HG03342 (cell line): ENCODE results near the gene CACNG1.
"Not testable (repeated sequence)": the region's sequence is repeated elsewhere in the genome, so short reads cannot be mapped to it uniquely, and the experiment has no call there.

Source experiments
- ATAC-seq: cut with Tn5 transposase; IDR thresholded peaks from one replicate; pipeline ENCODE4 v1.9.1; 2021; ENCODE audit warnings: mild to moderate bottlenecking, moderate library complexity; ENCODE audit not compliant: unreplicated experiment

Gene CACNG1

DNA sequence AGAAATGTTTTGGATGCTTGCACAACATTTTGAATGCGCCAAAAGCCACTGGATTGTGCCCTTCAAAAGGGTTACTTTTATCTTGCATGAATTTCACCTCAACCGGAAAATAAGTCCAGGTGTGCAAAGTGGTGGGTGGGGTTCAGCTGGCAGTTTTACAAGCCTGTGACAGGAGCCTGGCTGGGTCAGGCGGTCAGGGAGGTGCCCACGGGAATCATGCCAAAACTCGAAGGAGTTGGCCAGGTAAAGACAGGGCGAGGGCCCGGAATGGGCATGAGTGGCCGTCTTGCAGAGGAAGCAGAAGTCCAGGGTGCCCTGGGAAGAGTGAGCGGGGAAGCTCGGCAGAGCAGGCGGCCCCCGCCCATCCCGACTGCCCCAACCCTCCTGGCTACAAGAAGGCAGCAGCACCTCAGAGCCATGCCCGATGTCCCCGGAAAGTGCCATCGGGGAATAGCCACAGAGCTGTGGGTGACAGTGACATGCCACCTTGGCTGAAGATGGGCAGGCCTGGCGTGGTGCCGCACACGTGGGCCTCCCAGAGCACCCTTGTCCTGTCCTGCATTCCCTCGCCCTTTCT lies 19.1 kb upstream of the CACNG1 start:
- no peak for ATAC-seq

DNA sequence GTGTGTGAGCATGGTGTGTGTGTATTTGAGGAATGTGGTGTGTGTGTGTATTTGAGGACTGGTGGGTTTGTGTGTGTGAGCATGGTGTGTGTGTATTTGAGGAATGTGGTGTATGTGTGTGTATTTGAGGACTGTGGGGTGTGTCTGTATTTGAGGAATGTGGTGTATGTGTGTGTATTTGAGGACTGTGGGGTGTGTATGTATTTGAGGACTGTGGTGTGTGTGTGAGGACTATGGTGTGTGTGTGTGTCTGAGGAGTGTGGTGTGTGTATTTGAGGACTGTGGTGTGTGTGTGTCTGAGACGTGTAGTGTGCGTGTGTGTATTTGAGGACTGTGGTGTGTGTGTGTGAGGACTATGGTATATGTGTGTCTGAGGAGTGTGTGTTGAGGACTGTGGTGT lies 18.0 kb upstream of the CACNG1 start:
- no peak for ATAC-seq

DNA sequence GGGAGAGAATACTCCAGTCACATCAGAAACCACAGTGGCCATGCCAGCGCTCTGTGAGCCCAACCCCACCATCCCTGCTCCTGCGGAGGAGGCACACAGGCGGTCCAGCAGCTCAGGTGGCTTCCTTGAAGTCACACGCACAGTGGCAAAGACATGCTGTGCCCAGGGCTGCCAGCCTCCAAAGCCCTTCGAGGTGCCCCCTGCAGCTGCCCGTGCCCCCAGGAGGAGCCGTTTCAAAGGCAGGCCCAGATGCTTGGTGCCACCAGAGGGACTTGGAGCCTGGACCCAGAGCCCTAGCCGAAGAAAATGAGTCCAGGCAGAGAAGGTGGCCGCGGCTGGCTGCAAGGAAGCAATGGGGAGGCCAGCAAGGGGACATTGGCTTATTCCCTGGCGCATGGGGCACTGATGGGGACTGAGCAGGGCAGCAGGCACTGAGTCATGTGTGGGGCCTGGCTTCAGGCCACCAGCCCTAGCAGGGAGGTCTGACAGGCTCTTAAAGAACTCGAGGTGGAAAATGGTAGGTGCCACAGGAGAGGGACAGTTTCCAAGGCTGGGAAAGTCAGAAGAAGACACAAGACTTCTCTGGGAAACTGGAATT lies 17.2 kb upstream of the CACNG1 start:
- ATAC-seq, result no peak

DNA sequence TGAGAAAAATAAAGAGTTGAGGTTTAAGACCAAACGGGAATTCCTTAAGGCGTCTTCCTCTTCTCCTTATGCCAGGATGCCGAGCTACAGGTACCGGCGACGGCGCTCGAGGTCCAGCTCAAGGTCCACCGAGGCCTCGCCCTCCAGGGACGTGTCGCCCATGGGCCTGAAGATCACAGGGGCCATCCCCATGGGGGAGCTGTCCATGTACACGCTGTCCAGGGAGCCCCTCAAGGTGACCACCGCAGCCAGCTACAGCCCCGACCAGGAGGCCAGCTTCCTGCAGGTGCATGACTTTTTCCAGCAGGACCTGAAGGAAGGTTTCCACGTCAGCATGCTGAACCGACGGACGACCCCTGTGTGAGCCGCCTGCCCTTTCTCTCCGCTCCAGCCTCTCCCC lies 13.7 kb upstream of the CACNG1 start:
- no peak for ATAC-seq

DNA sequence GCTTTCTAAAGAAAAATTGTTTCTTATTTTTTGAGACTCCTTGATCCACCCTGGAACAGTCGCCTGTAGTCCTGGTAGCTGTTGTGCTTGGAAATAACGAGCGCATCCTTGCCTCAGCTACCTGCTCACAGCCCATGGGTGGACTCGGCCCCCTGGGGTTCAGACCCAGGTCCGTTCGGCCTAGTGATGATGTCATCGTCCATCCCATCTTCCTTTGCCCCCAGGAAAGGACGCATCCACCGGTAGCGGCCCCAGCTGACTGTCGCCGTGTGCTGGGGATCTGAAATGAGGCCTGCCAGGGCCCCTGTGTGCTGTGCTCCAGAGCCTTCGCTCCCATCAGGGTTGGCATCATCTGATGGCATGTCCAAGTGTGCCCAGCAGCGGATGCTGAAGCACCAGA lies 12.0 kb upstream of the CACNG1 start:
- ATAC-seq, result no peak

GRCh38 chr17:67032985-67033384 lies 11.4 kb upstream of the CACNG1 start:
- no peak for ATAC-seq

DNA sequence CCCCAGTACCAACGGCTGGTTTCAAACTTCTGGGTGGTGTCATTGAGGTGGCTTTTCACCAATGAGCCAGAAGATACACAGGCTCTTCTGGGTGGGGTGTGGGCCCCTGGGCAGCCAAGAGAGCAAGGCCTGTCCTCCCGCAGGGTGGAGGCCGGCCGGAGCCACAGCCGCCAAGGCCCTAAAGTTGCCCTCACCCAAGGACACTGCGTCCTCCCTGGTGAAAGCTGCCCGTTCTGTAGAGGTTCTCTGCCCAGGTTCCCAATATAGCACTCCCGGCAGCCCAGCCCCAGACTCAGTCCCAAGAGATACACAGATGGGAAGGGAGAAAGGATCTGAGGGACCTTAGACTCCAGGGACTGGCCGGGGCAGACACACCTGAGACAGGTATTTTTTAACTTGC lies 10.7 kb upstream of the CACNG1 start:
- ATAC-seq, result no peak

- ATAC-seq, result peak; percentile 77
Measured at GRCh38 chr17:67035131-67036083, 8.9 kb upstream of the CACNG1 start.

GRCh38 chr17:67038861-67039365 lies 5.4 kb upstream of the CACNG1 start:
- no peak for ATAC-seq

- ATAC-seq, result no peak
Measured at GRCh38 chr17:67040652-67041051, 3.7 kb upstream of the CACNG1 start.

DNA sequence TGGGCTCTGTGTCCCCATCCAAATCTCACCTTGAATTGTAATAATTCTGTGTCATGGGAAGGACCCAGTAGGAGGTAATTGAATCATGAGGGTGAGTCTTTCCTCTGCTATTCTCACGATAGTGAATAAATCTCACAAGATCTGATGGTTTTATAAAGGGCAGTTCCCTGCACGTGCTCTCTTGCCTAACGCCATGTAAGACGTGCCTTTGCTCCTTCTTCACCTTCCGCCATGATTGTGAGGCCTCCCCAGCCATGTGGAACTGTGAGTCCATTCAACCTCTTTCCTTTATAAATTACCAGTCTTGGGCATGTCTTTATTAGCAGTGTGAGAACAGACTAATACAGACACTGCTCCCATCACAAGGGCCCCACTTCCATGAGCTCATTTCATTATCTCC lies 3.2 kb upstream of the CACNG1 start:
- not testable (repeated sequence) for ATAC-seq

DNA sequence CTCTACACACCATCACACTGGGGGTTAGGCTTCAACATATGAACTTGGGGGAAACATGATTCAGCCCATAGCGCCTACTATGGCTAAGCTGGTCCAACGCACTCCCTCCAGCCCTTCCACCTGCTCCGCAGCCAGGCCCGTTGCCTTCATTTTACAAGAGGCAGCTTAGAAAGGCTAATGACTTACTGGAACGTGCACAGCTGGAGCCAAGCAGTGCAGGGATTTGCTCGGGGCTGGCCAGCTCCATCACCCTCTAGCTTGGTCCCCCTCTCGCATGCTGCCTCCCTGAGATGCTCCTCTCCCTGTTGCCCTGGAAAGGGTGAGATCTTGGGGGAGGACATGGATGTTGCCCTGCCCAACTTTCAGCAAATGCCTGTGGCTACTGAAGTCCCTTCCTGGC lies 2.8 kb upstream of the CACNG1 start:
- no peak for ATAC-seq

- ATAC-seq, result no peak
Measured at GRCh38 chr17:67041941-67042899, 2.1 kb upstream of the CACNG1 start.

DNA sequence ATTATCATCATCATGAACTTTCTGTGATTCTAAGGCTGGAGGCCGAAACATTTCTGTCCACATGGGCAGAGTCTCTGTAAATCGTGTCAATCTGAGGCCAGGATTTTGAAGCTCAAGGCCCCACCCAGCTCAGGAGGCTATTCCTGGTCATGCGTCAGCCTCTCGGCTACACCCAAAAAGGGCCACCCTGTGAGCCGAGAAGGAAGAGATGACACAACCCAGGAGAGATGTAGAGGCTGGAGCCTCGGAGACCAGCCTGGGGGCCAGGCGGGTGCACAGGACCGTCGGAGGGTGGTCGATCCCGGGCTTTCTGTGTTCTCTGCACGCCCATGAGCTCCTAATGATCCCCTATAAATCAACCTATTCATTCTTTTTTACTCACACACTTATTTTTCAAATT lies 1.1 kb upstream of the CACNG1 start:
- no peak for ATAC-seq

DNA sequence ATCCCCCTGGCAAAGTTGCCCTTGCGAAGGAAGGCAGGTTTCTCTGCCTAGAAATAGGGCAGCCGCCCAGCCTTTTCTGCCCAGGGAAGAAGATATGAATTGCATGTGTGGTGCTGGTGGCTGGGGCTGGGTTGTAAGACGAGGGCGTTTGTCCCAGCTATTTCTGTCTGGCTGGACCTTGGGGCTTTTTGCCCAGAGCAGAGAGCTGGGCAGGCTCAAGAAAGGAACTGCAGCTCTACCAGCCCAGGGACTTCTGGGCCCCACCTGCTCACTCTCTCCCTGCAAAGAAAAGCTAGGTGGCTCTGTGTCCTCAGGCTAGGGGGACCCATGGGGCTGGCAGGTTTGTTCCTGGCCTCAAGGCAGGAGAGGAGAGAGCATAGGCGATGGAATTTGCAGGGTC lies 586 bp downstream of the CACNG1 start:
- ATAC-seq, result no peak

DNA sequence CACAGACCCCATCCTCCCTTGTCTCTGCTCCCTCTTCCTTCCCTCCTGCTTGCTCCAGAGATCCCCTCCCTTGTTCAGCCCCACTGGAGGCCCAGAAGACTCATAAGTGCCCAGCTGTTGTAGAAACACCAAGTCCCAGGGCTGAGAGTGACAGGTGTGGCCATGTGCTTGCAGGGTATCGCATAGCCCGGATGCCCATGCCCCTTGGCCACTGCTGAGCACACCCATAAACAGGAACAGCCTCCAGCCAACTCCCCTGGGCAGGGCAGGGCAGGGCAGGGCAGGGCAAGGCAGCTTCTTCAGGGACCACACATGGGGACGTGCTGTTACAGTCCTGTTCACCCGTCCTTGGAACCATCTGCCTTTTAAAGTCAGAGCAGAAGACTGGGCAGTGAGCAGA lies 2.0 kb downstream of the CACNG1 start:
- ATAC-seq, result no peak

GRCh38 chr17:67047382-67047781 lies 3.0 kb downstream of the CACNG1 start:
- ATAC-seq, result no peak

- no peak for ATAC-seq
Measured at GRCh38 chr17:67049025-67049739, 4.8 kb downstream of the CACNG1 start.

GRCh38 chr17:67050066-67050465 lies 5.7 kb downstream of the CACNG1 start:
- ATAC-seq, result no peak
